Neural cell (in vitro differentiated cells): ENCODE data around the gene RBM19. TPM values are rescaled to one million over a fixed set of nuclear protein-coding genes. Genes with fewer than 3 reads are reported as not detected.

Source experiments
- H2AFZ ChIP-seq: fragments of 200-600, 300-800 bp; sonication (generic), shearing (Covaris generic); 2 replicates; pipeline ENCODE4 v1.6.0; 2014; ENCODE audit warnings: low read depth, mild to moderate bottlenecking, antibody characterized with exemption, low read length, moderate library complexity
- H3F3A ChIP-seq: fragments of 200-600 bp; shearing (Covaris generic); 2 replicates; pipeline ENCODE4 v1.6.1; 2016; ENCODE audit warnings: mild to moderate bottlenecking, moderate library complexity, mixed read lengths, antibody characterized with exemption, low read length; ENCODE audit not compliant: insufficient read depth, poor library complexity, severe bottlenecking
- H3K27ac ChIP-seq: fragments of 200-600, 300-800 bp; sonication (generic), shearing (Covaris generic); 2 replicates; pipeline ENCODE4 v1.5.1; 2014; ENCODE audit warnings: mild to moderate bottlenecking, low read length, moderate library complexity
- H3K27me3 ChIP-seq: fragments of 300-800, 200-600 bp; sonication (generic), shearing (Covaris generic); 2 replicates; pipeline ENCODE4 v1.6.0; 2014; ENCODE audit warnings: mild to moderate bottlenecking, low read depth, low read length, moderate library complexity; ENCODE audit not compliant: insufficient read depth
- H3K36me3 ChIP-seq: fragments of 300-800, 200-600 bp; sonication (generic), shearing (Covaris generic); 2 replicates; pipeline ENCODE4 v1.5.1; 2014; ENCODE audit warnings: mild to moderate bottlenecking, antibody characterized with exemption, low read length, moderate library complexity; ENCODE audit not compliant: insufficient read depth
- H3K4me2 ChIP-seq: fragments of 300-800, 200-600 bp; sonication (generic), shearing (Covaris generic); 2 replicates; pipeline ENCODE4 v1.6.0; 2014; ENCODE audit warnings: mild to moderate bottlenecking, low read length
- H3K4me3 ChIP-seq: fragments of 300-800, 200-600 bp; sonication (generic), shearing (Covaris generic); 2 replicates; pipeline ENCODE4 v1.5.1; 2014; ENCODE audit warnings: mild to moderate bottlenecking, low read length, moderate library complexity
- H3K79me2 ChIP-seq: fragments of 200-600 bp; shearing (Covaris generic); replicated peaks from 2 replicates; pipeline ENCODE4 v1.6.0; 2014; ENCODE audit warnings: mild to moderate bottlenecking, low read length, moderate library complexity; ENCODE audit not compliant: insufficient read depth
- H3K9ac ChIP-seq: fragments of 300-800, 200-600 bp; sonication (generic), shearing (Covaris generic); 2 replicates; pipeline ENCODE4 v1.6.1; 2016; ENCODE audit warnings: mild to moderate bottlenecking, low read length, mixed read lengths
- H3K9me2 ChIP-seq: fragments of 200-600 bp; shearing (Covaris generic); 2 replicates; pipeline ENCODE4 v1.6.1; 2016; ENCODE audit warnings: mild to moderate bottlenecking, low read length, mixed read lengths; ENCODE audit not compliant: insufficient read depth
- H3K9me3 ChIP-seq: fragments of 200-600, 300-800 bp; sonication (generic), shearing (Covaris generic); 2 replicates; pipeline ENCODE4 v1.6.1; 2016; ENCODE audit warnings: mild to moderate bottlenecking, mixed run types, low read length, moderate library complexity, mixed read lengths
- H4K20me1 ChIP-seq: fragments of 200-600 bp; shearing (Covaris generic); 2 replicates; pipeline ENCODE4 v1.6.1; 2016; ENCODE audit warnings: mild to moderate bottlenecking, mixed run types; ENCODE audit not compliant: insufficient read depth
- CTCF ChIP-seq: fragments of 450-650 bp; IDR thresholded peaks from 2 replicates; pipeline ENCODE4 v1.5.1; 2014; ENCODE audit warnings: antibody characterized with exemption, mild to moderate bottlenecking, moderate library complexity; ENCODE audit not compliant: poor library complexity, severe bottlenecking
- EP300 ChIP-seq: fragments of 450-650 bp; conservative IDR thresholded peaks from 2 replicates; pipeline ENCODE4 v1.6.1; 2014; ENCODE audit warnings: antibody characterized with exemption, mild to moderate bottlenecking, moderate library complexity; ENCODE audit not compliant: poor library complexity, severe bottlenecking
- EZH2 ChIP-seq: fragments of 200-600, 300-800 bp; shearing (Covaris generic), sonication (generic); IDR thresholded peaks from 2 replicates; pipeline ENCODE4 v1.6.1; 2014; ENCODE audit warnings: antibody characterized with exemption, low read length, borderline replicate concordance, mild to moderate bottlenecking; ENCODE audit not compliant: insufficient read depth, poor library complexity, severe bottlenecking
- MXI1 ChIP-seq: fragments of 450-650 bp; conservative IDR thresholded peaks from 2 replicates; pipeline ENCODE4 v1.6.1; 2014; ENCODE audit warnings: antibody characterized with exemption, mild to moderate bottlenecking; ENCODE audit not compliant: poor library complexity, severe bottlenecking
- POLR2AphosphoS5 ChIP-seq: IDR thresholded peaks from 2 replicates; pipeline ENCODE4 v1.6.1; 2012
- RAD21 ChIP-seq: fragments of 450-650 bp; conservative IDR thresholded peaks from 2 replicates; pipeline ENCODE4 v1.6.1; 2014; ENCODE audit warnings: antibody characterized with exemption, mild to moderate bottlenecking, moderate library complexity
- REST ChIP-seq: IDR thresholded peaks from 2 replicates; pipeline ENCODE4 v1.6.1; 2012; ENCODE audit warnings: borderline replicate concordance
- SMC3 ChIP-seq: fragments of 450-650 bp; conservative IDR thresholded peaks from 2 replicates; pipeline ENCODE4 v1.6.1; 2014; ENCODE audit warnings: antibody characterized with exemption, mild to moderate bottlenecking, moderate library complexity; ENCODE audit not compliant: poor library complexity
- TAF1 ChIP-seq: IDR thresholded peaks from 2 replicates; pipeline ENCODE4 v1.6.1; 2012; ENCODE audit warnings: low read depth
- polyA plus RNA-seq: library from polyadenylated mRNA; depleted of rRNA; stranded (reverse); fragments of >200 nt; gene quantifications from 2 replicates; pipeline ENCODE4 v1.2.3, GENCODE V29; 2014

Gene RBM19
- polyA plus RNA-seq, 1 donor from 2014 or later, result 14.2 TPM

- H3K9ac ChIP-seq, result peak overlapping the region; percentile 63
- H3K36me3 ChIP-seq, result no peaks in the 10 kb centered on the region
- peak overlapping the region; percentile 15 for H3K4me2 ChIP-seq
Measured at GRCh38 chr12:113932381-113933196, 33.5 kb downstream of the RBM19 start.

GRCh38 chr12:113931517-113931916, 34.6 kb downstream of the RBM19 start:
- Histone ChIP-seq H2AFZ (no peak overlapping the region), H4K20me1 (no peaks in the 10 kb centered on the region), H3K9ac (no peak overlapping the region), H3K79me2 (no peaks in the 10 kb centered on the region), H3F3A (no peaks in the 10 kb centered on the region), H3K4me2 (no peak overlapping the region), H3K27ac (no peak overlapping the region), H3K9me2 (no peaks in the 10 kb centered on the region), H3K36me3 (no peaks in the 10 kb centered on the region), H3K27me3 (no peaks in the 10 kb centered on the region), H3K9me3 (no peaks in the 10 kb centered on the region), H3K4me3 (no peak overlapping the region)
- no peak for TF ChIP-seq RAD21
- no peak for TF ChIP-seq REST
- TF ChIP-seq TAF1, result no peak
- no peak for TF ChIP-seq EP300
- TF ChIP-seq MXI1, result no peak
- no peak for TF ChIP-seq EZH2
- TF ChIP-seq CTCF, result no peak
- no peak for TF ChIP-seq SMC3
- no peak for TF ChIP-seq POLR2AphosphoS5

More at GRCh38 chr12:113932381-113933196, 33.5 kb downstream of the RBM19 start:
- Histone ChIP-seq H3K4me3 (peak overlapping the region; percentile 14), H2AFZ (peak overlapping the region; percentile 61), H4K20me1 (no peaks in the 10 kb centered on the region), H3K9me2 (no peaks in the 10 kb centered on the region), H3F3A (no peaks in the 10 kb centered on the region), H3K9me3 (no peaks in the 10 kb centered on the region), H3K27ac (peak overlapping the region; percentile 77), H3K27me3 (no peaks in the 10 kb centered on the region), H3K79me2 (no peaks in the 10 kb centered on the region)
- no peak for TF ChIP-seq EZH2
